Dedifferentiated amniotic fluid mesenchymal stem cell (primary cell): ENCODE measurements around the gene PTPRT.
"Not testable (repeated sequence)": the region's sequence is repeated elsewhere in the genome, so short reads cannot be mapped to it uniquely, and the experiment has no call there.

Experiments used
- DNase-seq: peaks from one replicate; pipeline ENCODE4 v3.0.0-alpha.2; 2016; ENCODE audit errors: extremely low spot score

PTPRT gene

GRCh38 chr20:43187476-43188233 lies 2.1 kb downstream of the PTPRT start:
- peak; percentile 59 for DNase-seq

- DNase-seq, result no peak
Measured at GRCh38 chr20:43186312-43186711, 3.4 kb downstream of the PTPRT start.

- no peak for DNase-seq
Measured at GRCh38 chr20:43185901-43186300, 3.8 kb downstream of the PTPRT start.

GRCh38 chr20:43183536-43184070 lies 6.1 kb downstream of the PTPRT start:
- no peak for DNase-seq

GRCh38 chr20:43178080-43178479 lies 11.6 kb downstream of the PTPRT start:
- no peak for DNase-seq

- no peak for DNase-seq
Measured at GRCh38 chr20:43176726-43177125, 13.0 kb downstream of the PTPRT start.

- no peak for DNase-seq
Measured at GRCh38 chr20:43171930-43172329, 17.8 kb downstream of the PTPRT start.

- no peak for DNase-seq
Measured at GRCh38 chr20:43170771-43171170, 18.9 kb downstream of the PTPRT start.

GRCh38 chr20:43167615-43168014 lies 22.1 kb downstream of the PTPRT start:
- no peak for DNase-seq

- DNase-seq, result no peak
Measured at GRCh38 chr20:43167021-43167420, 22.7 kb downstream of the PTPRT start.

GRCh38 chr20:43165611-43166010 lies 24.1 kb downstream of the PTPRT start:
- no peak for DNase-seq

GRCh38 chr20:43164736-43165135 lies 25.0 kb downstream of the PTPRT start:
- not testable (repeated sequence) for DNase-seq

GRCh38 chr20:43161716-43162115 lies 28.0 kb downstream of the PTPRT start:
- no peak for DNase-seq

- no peak for DNase-seq
Measured at GRCh38 chr20:43160941-43161340, 28.8 kb downstream of the PTPRT start.

GRCh38 chr20:43159994-43160393 lies 29.7 kb downstream of the PTPRT start:
- no peak for DNase-seq

- no peak for DNase-seq
Measured at GRCh38 chr20:43155366-43156100, 34.2 kb downstream of the PTPRT start.

- DNase-seq, result no peak
Measured at GRCh38 chr20:43151901-43152300, 37.8 kb downstream of the PTPRT start.

- no peak for DNase-seq
Measured at GRCh38 chr20:43151256-43151655, 38.5 kb downstream of the PTPRT start.

- no peak for DNase-seq
Measured at GRCh38 chr20:43140726-43141125, 49.0 kb downstream of the PTPRT start.

GRCh38 chr20:43138061-43138770 lies 51.5 kb downstream of the PTPRT start:
- DNase-seq, result no peak

- no peak for DNase-seq
Measured at GRCh38 chr20:43137160-43137559, 52.5 kb downstream of the PTPRT start.

GRCh38 chr20:43124241-43124640 lies 65.5 kb downstream of the PTPRT start:
- DNase-seq, result no peak
